HUES6 (cell line): ENCODE data around the gene DSEL.

Experiments
- H3K27ac ChIP-seq: 2 replicates; pipeline ENCODE4 v1.7.0; 2013; ENCODE audit warnings: low read depth, mild to moderate bottlenecking, low read length, inconsistent platforms
- H3K27me3 ChIP-seq: 2 replicates; pipeline ENCODE4 v1.6.1; 2013; ENCODE audit warnings: low read length; ENCODE audit not compliant: control insufficient read depth, insufficient read depth
- H3K36me3 ChIP-seq: 2 replicates; pipeline ENCODE4 v1.6.1; 2013; ENCODE audit warnings: low read length; ENCODE audit not compliant: control insufficient read depth, insufficient read depth
- H3K4me1 ChIP-seq: 2 replicates; pipeline ENCODE4 v1.6.1; 2013; ENCODE audit warnings: low read length; ENCODE audit not compliant: control insufficient read depth, insufficient read depth
- H3K4me3 ChIP-seq: 2 replicates; pipeline ENCODE4 v1.5.1; 2013; ENCODE audit warnings: low read depth, low read length
- H3K9ac ChIP-seq: one replicate; pipeline ENCODE4 v1.6.1; 2013; ENCODE audit warnings: mild to moderate bottlenecking, low read length
- H3K9me3 ChIP-seq: 2 replicates; pipeline ENCODE4 v1.6.1; 2013; ENCODE audit warnings: low read depth, low read length; ENCODE audit not compliant: control insufficient read depth, insufficient read depth

The DSEL gene

GRCh38 chr18:67500522-67501205 lies 15.9 kb downstream of the DSEL start:
- Histone ChIP-seq H3K4me1 (peaks cover 12% of the 10 kb centered on the region), H3K27me3 (no peaks in the 10 kb centered on the region), H3K9me3 (peaks cover 7% of the 10 kb centered on the region)

GRCh38 chr18:67496469-67496868 lies 20.1 kb downstream of the DSEL start:
- H3K4me3 ChIP-seq: no peak overlapping the region
- peaks cover 7% of the 10 kb centered on the region for H3K9me3 ChIP-seq

More at GRCh38 chr18:67500522-67501205, 15.9 kb downstream of the DSEL start:
- Histone ChIP-seq H3K36me3 (no peaks in the 10 kb centered on the region), H3K4me3 (no peak overlapping the region), H3K9ac (no peak overlapping the region), H3K27ac (no peak overlapping the region)

GRCh38 chr18:67486534-67486933 lies 30.0 kb downstream of the DSEL start:
- H3K9me3 ChIP-seq: no peaks in the 10 kb centered on the region
- no peak overlapping the region for H3K4me3 ChIP-seq
- H3K9ac ChIP-seq: no peak overlapping the region
- H3K27ac ChIP-seq: no peak overlapping the region
- no peaks in the 10 kb centered on the region for H3K36me3 ChIP-seq
- peaks cover 42% of the 10 kb centered on the region for H3K27me3 ChIP-seq
- peaks cover 10% of the 10 kb centered on the region for H3K4me1 ChIP-seq

More at GRCh38 chr18:67496469-67496868, 20.1 kb downstream of the DSEL start:
- H3K27ac ChIP-seq: no peak overlapping the region
- H3K9ac ChIP-seq: no peak overlapping the region
- no peaks in the 10 kb centered on the region for H3K36me3 ChIP-seq
- H3K4me1 ChIP-seq: peaks cover 17% of the 10 kb centered on the region
- no peaks in the 10 kb centered on the region for H3K27me3 ChIP-seq

- H3K4me3 ChIP-seq: no peak overlapping the region
- H3K4me1 ChIP-seq: peaks cover 10% of the 10 kb centered on the region
- no peaks in the 10 kb centered on the region for H3K9me3 ChIP-seq
- H3K36me3 ChIP-seq: no peaks in the 10 kb centered on the region
- no peak overlapping the region for H3K27ac ChIP-seq
- no peak overlapping the region for H3K9ac ChIP-seq
- H3K27me3 ChIP-seq: peaks cover 42% of the 10 kb centered on the region
Measured at GRCh38 chr18:67485655-67486054, 30.9 kb downstream of the DSEL start.

- Histone ChIP-seq H3K27me3 (peaks cover 42% of the 10 kb centered on the region), H3K9me3 (no peaks in the 10 kb centered on the region), H3K36me3 (no peaks in the 10 kb centered on the region), H3K4me1 (peaks cover 5% of the 10 kb centered on the region; the same call in 1 of the 2 replicates), H3K9ac (no peak overlapping the region), H3K27ac (no peak overlapping the region), H3K4me3 (no peak overlapping the region)
Measured at GRCh38 chr18:67484458-67484857, 32.1 kb downstream of the DSEL start.

GRCh38 chr18:67483952-67484351 lies 32.6 kb downstream of the DSEL start:
- H3K27ac ChIP-seq: no peak overlapping the region
- H3K9me3 ChIP-seq: no peaks in the 10 kb centered on the region
- no peak overlapping the region for H3K9ac ChIP-seq
- no peaks in the 10 kb centered on the region for H3K36me3 ChIP-seq
- H3K4me3 ChIP-seq: no peak overlapping the region
- H3K4me1 ChIP-seq: peaks cover 5% of the 10 kb centered on the region; the same call in 1 of the 2 replicates
- peaks cover 41% of the 10 kb centered on the region for H3K27me3 ChIP-seq

- Histone ChIP-seq H3K27me3 (peaks cover 34% of the 10 kb centered on the region), H3K27ac (no peak overlapping the region), H3K4me3 (no peak overlapping the region), H3K9me3 (no peaks in the 10 kb centered on the region), H3K9ac (no peak overlapping the region), H3K4me1 (peaks cover 5% of the 10 kb centered on the region; the same call in 1 of the 2 replicates), H3K36me3 (no peaks in the 10 kb centered on the region)
Measured at GRCh38 chr18:67483237-67483636, 33.3 kb downstream of the DSEL start.

- H3K27me3 ChIP-seq: no peaks in the 10 kb centered on the region
- H3K9ac ChIP-seq: no peak overlapping the region
- no peak overlapping the region for H3K27ac ChIP-seq
- no peaks in the 10 kb centered on the region for H3K4me1 ChIP-seq
- H3K9me3 ChIP-seq: no peaks in the 10 kb centered on the region
- H3K4me3 ChIP-seq: no peak overlapping the region
- H3K36me3 ChIP-seq: no peaks in the 10 kb centered on the region
Measured at GRCh38 chr18:67478249-67478648, 38.3 kb downstream of the DSEL start.

- no peaks in the 10 kb centered on the region for H3K27me3 ChIP-seq
- H3K4me3 ChIP-seq: no peak overlapping the region
- H3K4me1 ChIP-seq: no peaks in the 10 kb centered on the region
- no peaks in the 10 kb centered on the region for H3K36me3 ChIP-seq
- no peak overlapping the region for H3K27ac ChIP-seq
- H3K9me3 ChIP-seq: no peaks in the 10 kb centered on the region
- H3K9ac ChIP-seq: no peak overlapping the region
Measured at GRCh38 chr18:67477522-67477921, 39.0 kb downstream of the DSEL start.

- Histone ChIP-seq H3K27ac (no peak overlapping the region), H3K9ac (no peak overlapping the region), H3K4me1 (no peaks in the 10 kb centered on the region), H3K4me3 (no peak overlapping the region), H3K36me3 (no peaks in the 10 kb centered on the region), H3K9me3 (no peaks in the 10 kb centered on the region), H3K27me3 (no peaks in the 10 kb centered on the region)
Measured at GRCh38 chr18:67476585-67476984, 39.9 kb downstream of the DSEL start.

GRCh38 chr18:67475673-67476072 lies 40.8 kb downstream of the DSEL start:
- Histone ChIP-seq H3K27me3 (no peaks in the 10 kb centered on the region), H3K27ac (no peak overlapping the region), H3K4me1 (no peaks in the 10 kb centered on the region), H3K9ac (no peak overlapping the region), H3K4me3 (no peak overlapping the region), H3K36me3 (no peaks in the 10 kb centered on the region), H3K9me3 (no peaks in the 10 kb centered on the region)
